Loucy (cell line): ENCODE results near the gene AAGAB.

ENCODE experiments used
- CTCF ChIP-seq: fragments of 200-600 bp; sonication (generic); conservative IDR thresholded peaks from 2 replicates; pipeline ENCODE4 v1.5.1; 2014; ENCODE audit warnings: mild to moderate bottlenecking, antibody characterized with exemption, low read length
- EZH2phosphoT487 ChIP-seq: fragments of 200-600 bp; IDR thresholded peaks from 2 replicates; pipeline ENCODE4 v1.6.1; 2018; ENCODE audit warnings: antibody characterized with exemption, mild to moderate bottlenecking, moderate library complexity, borderline replicate concordance

GRCh38 chr15:67197364-67197695 lies 57.1 kb downstream of the AAGAB start:
- TF ChIP-seq CTCF (no peak), EZH2phosphoT487 (no peak)
